ENCODE measurements around the gene CDS1.
"Not testable (repeated sequence)": the region's sequence is repeated elsewhere in the genome, so short reads cannot be mapped to it uniquely, and the experiment has no call there.

The CDS1 gene

GRCh38 chr4:84673475-84674240 lies 90.7 kb downstream of the CDS1 start:
- DNase-seq (ENCODE audit: low spot score), result no peak

GRCh38 chr4:84677093-84677492 lies 94.2 kb downstream of the CDS1 start:
- no peak for DNase-seq (ENCODE audit: low spot score)

- no peak for DNase-seq (ENCODE audit: low spot score)
Measured at GRCh38 chr4:84677995-84678394, 95.1 kb downstream of the CDS1 start.

- no peak for DNase-seq (ENCODE audit: low spot score)
Measured at GRCh38 chr4:84678976-84679744, 96.2 kb downstream of the CDS1 start.

- DNase-seq (ENCODE audit: low spot score), result no peak
Measured at GRCh38 chr4:84680956-84681355, 98.0 kb downstream of the CDS1 start.

- no peak for DNase-seq (ENCODE audit: low spot score)
Measured at GRCh38 chr4:84681486-84682274, 98.8 kb downstream of the CDS1 start.

GRCh38 chr4:84682661-84683060 lies 99.7 kb downstream of the CDS1 start:
- DNase-seq (ENCODE audit: low spot score), result not testable (repeated sequence)

- no peak for DNase-seq (ENCODE audit: low spot score)
Measured at GRCh38 chr4:84683064-84683850, 100.3 kb downstream of the CDS1 start.

- no peak for DNase-seq (ENCODE audit: low spot score)
Measured at GRCh38 chr4:84684361-84684760, 101.4 kb downstream of the CDS1 start.

GRCh38 chr4:84685105-84685504 lies 102.2 kb downstream of the CDS1 start:
- no peak for DNase-seq (ENCODE audit: low spot score)

GRCh38 chr4:84688605-84689004 lies 105.7 kb downstream of the CDS1 start:
- DNase-seq (ENCODE audit: low spot score), result no peak

- DNase-seq (ENCODE audit: low spot score), result no peak
Measured at GRCh38 chr4:84689197-84689596, 106.3 kb downstream of the CDS1 start.

- DNase-seq (ENCODE audit: low spot score), result no peak
Measured at GRCh38 chr4:84690481-84690880, 107.6 kb downstream of the CDS1 start.

GRCh38 chr4:84691170-84691691 lies 108.3 kb downstream of the CDS1 start:
- DNase-seq (ENCODE audit: low spot score), result no peak

- no peak for DNase-seq (ENCODE audit: low spot score)
Measured at GRCh38 chr4:84691800-84692199, 108.9 kb downstream of the CDS1 start.

GRCh38 chr4:84697159-84697558 lies 114.2 kb downstream of the CDS1 start:
- DNase-seq (ENCODE audit: low spot score), result no peak

- no peak for DNase-seq (ENCODE audit: low spot score)
Measured at GRCh38 chr4:84697615-84698201, 114.8 kb downstream of the CDS1 start.

- DNase-seq (ENCODE audit: low spot score), result no peak
Measured at GRCh38 chr4:84699001-84699671, 116.2 kb downstream of the CDS1 start.

Measured in CD4-positive, alpha-beta T cell treated with Interleukin-6 at 100 ng/mL for 8 hours (primary cell).